T-helper 17 cell (primary cell): Measurements from ENCODE around the gene BRINP2. TPM values are rescaled to one million over a fixed set of nuclear protein-coding genes. Genes with fewer than 3 reads are reported as not detected.

ENCODE experiments used
- ATAC-seq: fragments of 150-1000 bp; cut with Tn5 transposase; 2 replicates; pipeline ENCODE4 v1.10.0; 2021; ENCODE audit warnings: mild to moderate bottlenecking, moderate library complexity
- DNase-seq, 3 donors: peaks; one replicate each; pipeline versions ENCODE4 v3.0.0 to v3.0.0-alpha.2; 2020 to 2021
- H3K9me3 ChIP-seq: one replicate; pipeline ENCODE4 v1.7.0; 2013; ENCODE audit warnings: low read length, mild to moderate bottlenecking; ENCODE audit not compliant: control insufficient read depth, poor library complexity, severe bottlenecking
- H3K27ac Mint-ChIP-seq: one replicate; pipeline ENCODE4 v1.8.0; 2022; ENCODE audit warnings: mild to moderate bottlenecking, moderate library complexity, mixed read lengths
- H3K27me3 Mint-ChIP-seq: one replicate; pipeline ENCODE4 v1.8.0; 2022; ENCODE audit warnings: mixed read lengths
- H3K36me3 Mint-ChIP-seq: one replicate; pipeline ENCODE4 v1.8.0; 2022; ENCODE audit warnings: low read depth, mixed read lengths
- H3K4me1 Mint-ChIP-seq: one replicate; pipeline ENCODE4 v1.8.0; 2022; ENCODE audit warnings: mild to moderate bottlenecking, mixed read lengths
- H3K4me3 Mint-ChIP-seq: one replicate; pipeline ENCODE4 v1.8.0; 2022; ENCODE audit warnings: mild to moderate bottlenecking, moderate library complexity, mixed read lengths
- total RNA-seq, 4 donors: library from RNA in 2 of 4; stranded (reverse) in 2 of 4; gene quantifications; one replicate each; pipeline ENCODE4 v1.2.3 and lab custom pipeline; 2022 to 2026

BRINP2 gene, protein sequence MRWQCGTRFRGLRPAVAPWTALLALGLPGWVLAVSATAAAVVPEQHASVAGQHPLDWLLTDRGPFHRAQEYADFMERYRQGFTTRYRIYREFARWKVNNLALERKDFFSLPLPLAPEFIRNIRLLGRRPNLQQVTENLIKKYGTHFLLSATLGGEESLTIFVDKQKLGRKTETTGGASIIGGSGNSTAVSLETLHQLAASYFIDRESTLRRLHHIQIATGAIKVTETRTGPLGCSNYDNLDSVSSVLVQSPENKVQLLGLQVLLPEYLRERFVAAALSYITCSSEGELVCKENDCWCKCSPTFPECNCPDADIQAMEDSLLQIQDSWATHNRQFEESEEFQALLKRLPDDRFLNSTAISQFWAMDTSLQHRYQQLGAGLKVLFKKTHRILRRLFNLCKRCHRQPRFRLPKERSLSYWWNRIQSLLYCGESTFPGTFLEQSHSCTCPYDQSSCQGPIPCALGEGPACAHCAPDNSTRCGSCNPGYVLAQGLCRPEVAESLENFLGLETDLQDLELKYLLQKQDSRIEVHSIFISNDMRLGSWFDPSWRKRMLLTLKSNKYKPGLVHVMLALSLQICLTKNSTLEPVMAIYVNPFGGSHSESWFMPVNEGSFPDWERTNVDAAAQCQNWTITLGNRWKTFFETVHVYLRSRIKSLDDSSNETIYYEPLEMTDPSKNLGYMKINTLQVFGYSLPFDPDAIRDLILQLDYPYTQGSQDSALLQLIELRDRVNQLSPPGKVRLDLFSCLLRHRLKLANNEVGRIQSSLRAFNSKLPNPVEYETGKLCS
- total RNA-seq (not detected), total RNA-seq (lab: John Stamatoyannopoulos, UW) (0 reads per million in 2 donors)

DNA sequence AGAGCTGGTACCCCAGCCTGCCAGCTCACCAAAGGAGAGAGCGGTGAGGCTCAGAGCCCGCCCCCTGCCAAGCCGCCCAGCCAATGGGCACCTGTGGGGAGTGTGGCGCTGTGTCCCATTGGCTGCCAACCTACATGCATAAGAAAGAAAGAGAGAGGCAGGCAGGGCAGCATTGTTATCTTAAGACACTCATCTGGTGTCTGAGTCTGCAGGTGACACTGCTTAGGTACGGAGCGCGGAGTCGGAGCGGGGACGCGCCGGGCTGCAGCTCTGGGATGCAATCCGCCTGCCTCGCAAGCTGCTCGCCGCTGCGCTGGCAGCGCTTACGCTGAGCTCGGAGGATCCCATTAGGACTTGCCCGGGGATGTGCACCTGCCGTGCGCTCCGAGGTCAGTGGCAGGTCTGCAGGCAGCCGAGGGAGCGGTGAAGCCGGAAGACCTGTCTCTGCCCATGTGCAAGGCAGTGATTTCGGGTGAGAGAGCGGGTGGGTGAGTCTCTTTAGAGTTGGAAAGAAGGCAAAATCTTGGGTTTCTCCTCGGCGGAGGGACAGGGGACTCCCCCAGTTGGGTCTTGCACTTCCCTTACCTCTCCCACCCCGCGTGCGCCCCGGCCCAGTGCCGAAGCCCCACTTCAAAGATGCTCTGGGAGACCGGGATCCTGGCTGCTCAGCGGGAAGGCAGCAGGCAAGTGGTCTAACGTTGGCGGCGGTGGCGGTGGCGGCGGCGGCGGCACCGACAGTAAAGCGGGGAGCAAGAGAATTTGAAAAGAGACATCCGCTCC is at the start of gene BRINP2:
Gene BRINP2 (plus strand): TSS at position 203 of the 780 bp plus-strand sequence. CDS start 58,919 bp downstream, outside the sequence.
- DNase-seq (no peak), ATAC-seq (no peak)
- no peak within 1 kb of the TSS for H3K27ac Mint-ChIP-seq
- H3K4me1 Mint-ChIP-seq = no peaks in the 10 kb centered on the region
- no peaks in the 10 kb centered on the region for H3K36me3 Mint-ChIP-seq
- no peaks in the 10 kb centered on the region for H3K27me3 Mint-ChIP-seq
- H3K9me3 ChIP-seq = no peaks in the 10 kb centered on the region
- no peak within 1 kb of the TSS for H3K4me3 Mint-ChIP-seq

DNA sequence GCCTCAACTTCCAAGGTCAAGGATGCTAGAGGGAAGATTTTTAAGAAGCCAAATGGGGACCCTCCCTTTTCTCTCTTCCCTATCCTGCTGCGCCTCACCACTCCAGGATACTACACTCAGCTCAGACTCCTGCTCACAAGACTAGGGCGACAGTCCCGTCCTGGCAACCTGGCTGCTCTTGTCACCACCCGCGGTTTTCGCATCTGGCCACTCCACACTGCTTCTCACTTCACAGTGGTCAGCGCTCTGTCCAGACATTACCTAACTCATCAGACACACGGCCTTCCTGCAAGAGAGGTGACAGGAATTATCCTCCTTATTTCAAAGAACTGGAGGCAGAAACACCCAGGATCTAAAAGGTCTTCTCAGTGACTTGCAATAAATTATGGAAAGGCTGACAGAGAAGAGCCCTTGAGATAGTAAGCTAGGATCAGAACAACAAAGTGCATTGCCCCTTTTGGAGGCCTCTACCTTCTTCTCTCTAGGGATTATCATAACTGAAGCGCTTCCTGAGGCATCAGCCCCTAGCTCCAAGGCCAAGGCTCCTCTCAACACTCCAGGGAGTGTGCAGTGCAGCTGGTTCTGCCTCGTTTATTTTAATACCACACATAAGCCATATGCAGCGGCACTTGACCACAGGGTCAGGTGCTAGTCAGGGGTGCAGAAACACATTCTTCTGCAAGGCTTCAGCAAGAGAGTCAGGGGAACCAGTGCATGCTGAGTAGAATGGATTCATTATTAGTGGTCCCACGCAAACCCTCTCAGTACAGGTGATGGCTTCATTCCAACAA is 48.1 kb upstream of the BRINP2 start:
- DNase-seq = no peak
- no peak overlapping the region for H3K27ac Mint-ChIP-seq
- no peaks in the 10 kb centered on the region for H3K27me3 Mint-ChIP-seq
- H3K4me1 Mint-ChIP-seq = no peaks in the 10 kb centered on the region
- no peaks in the 10 kb centered on the region for H3K9me3 ChIP-seq
- no peak overlapping the region for H3K4me3 Mint-ChIP-seq
- no peaks in the 10 kb centered on the region for H3K36me3 Mint-ChIP-seq
- no peak for ATAC-seq

DNA sequence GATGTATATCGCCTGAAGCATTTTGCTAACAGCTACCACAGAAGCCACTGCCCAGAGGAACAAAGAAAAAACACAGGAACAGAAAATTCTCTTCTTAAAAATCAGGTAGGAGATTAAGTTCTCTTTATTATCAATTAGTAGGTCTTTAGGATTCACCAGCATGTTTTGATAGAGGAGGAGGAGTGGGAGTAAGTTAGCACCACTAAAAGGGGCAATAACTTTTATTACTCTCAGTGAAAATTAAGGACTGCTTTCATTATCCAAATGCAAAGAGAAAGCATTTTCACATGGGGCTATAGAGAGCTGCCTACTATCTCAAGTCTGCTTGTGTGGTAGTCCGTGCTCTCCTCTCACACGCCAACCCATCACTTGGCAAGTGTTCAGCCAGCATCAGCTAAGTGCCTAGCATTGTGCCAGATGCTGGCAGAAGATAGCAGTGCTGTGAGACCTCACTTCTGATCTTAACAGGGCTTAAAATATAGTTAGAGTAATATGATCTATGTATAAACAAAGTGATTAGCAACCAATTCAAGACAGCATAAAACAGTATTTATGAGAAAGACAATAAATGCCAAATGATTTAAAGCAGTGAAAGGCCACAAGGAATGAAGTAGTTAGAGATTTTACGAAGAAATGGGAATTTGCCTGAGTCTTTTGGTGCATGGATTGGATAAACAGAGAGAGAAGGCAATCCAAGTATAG is 46.0 kb upstream of the BRINP2 start:
- H3K36me3 Mint-ChIP-seq = no peaks in the 10 kb centered on the region
- H3K4me1 Mint-ChIP-seq = no peaks in the 10 kb centered on the region

DNA sequence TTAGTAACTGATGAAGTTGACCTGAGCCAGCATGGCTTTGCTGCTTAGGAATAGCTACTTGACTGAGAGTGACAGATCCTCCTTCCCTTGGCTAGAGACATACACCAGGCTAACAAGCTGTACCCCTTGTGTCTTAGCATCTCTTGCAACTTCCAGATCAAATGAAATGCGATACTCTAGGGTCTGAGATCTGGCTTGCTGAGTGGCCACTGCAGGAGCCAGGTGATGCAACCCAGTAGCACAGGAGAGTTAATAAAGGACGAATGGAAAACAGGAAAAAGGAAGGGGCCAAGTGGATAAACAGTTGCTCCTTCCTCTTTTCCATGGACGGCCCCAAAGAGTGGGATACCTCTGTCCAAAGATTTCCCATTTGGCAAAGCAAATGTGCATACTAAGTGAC is 44.5 kb upstream of the BRINP2 start:
- Mint-ChIP-seq H3K36me3 (no peaks in the 10 kb centered on the region), H3K27ac (no peak overlapping the region), H3K4me3 (no peak overlapping the region), H3K27me3 (no peaks in the 10 kb centered on the region), H3K4me1 (no peaks in the 10 kb centered on the region)
- DNase-seq = no peak
- ATAC-seq = no peak
- H3K9me3 ChIP-seq = no peaks in the 10 kb centered on the region

More for the DNA sequence above, 46.0 kb upstream of the BRINP2 start:
- H3K9me3 ChIP-seq = no peaks in the 10 kb centered on the region
- no peak overlapping the region for H3K4me3 Mint-ChIP-seq
- no peaks in the 10 kb centered on the region for H3K27me3 Mint-ChIP-seq
- ATAC-seq = no peak
- DNase-seq = no peak
- H3K27ac Mint-ChIP-seq = no peak overlapping the region

DNA sequence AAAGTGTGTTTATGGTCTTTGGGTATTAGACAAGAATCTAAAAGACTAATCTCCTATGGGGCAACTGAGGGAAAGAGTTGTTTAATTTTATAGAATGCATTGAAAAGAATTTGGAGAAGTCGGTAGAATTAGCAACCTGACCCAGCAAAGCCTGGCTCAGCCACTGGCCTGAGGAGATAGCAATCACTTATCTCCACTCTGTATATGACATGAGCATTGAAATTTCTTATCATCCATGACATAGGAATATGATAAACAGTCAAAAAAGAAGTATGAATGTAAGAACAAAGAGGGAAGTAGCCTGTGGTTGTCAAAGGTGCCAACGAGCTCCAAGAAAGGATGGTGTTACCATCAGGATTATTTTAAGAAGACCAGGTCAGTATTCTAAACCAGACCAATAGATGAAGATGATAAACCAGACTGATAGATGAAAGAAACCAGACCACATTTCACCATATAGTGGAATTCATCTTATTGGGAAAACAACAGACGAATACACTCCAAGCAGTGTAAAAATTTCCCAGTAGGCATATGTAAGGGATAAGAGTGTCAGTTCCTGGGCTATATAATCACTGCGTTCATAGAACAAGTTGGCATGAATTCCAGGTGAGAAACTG is 42.0 kb upstream of the BRINP2 start:
- Mint-ChIP-seq H3K4me3 (no peak overlapping the region), H3K4me1 (no peaks in the 10 kb centered on the region), H3K27ac (no peak overlapping the region), H3K27me3 (no peaks in the 10 kb centered on the region), H3K36me3 (no peaks in the 10 kb centered on the region)
- DNase-seq (no peak), ATAC-seq (no peak)
- H3K9me3 ChIP-seq = peaks cover 3% of the 10 kb centered on the region

DNA sequence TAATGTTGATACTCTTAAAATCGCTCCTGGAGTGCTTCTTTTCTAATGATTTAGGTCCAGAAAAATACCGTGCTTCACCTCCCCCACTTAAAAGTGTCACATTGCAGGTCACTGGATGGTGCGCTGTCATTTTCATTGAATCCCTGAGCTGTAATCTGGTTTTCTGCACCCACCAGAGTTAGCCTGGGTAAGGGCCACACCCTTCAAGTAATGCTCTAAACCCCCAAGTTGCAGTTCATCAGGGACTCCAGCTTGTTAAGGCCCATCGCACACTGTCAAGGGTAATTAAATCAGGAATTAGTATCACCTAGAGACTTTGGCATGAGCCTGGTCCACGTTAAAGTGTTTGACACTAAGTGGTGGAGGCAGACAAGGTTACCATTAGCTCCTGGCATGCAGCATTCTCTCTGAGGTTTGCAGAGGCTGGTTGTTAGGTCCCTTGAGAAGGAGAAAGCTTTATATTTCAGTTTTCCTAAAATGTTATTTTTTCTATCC is 40.3 kb upstream of the BRINP2 start:
- Mint-ChIP-seq H3K4me3 (no peak overlapping the region), H3K4me1 (no peaks in the 10 kb centered on the region), H3K27ac (no peak overlapping the region), H3K27me3 (no peaks in the 10 kb centered on the region), H3K36me3 (no peaks in the 10 kb centered on the region)
- H3K9me3 ChIP-seq = peaks cover 3% of the 10 kb centered on the region
- no peak for ATAC-seq
- no peak for DNase-seq

DNA sequence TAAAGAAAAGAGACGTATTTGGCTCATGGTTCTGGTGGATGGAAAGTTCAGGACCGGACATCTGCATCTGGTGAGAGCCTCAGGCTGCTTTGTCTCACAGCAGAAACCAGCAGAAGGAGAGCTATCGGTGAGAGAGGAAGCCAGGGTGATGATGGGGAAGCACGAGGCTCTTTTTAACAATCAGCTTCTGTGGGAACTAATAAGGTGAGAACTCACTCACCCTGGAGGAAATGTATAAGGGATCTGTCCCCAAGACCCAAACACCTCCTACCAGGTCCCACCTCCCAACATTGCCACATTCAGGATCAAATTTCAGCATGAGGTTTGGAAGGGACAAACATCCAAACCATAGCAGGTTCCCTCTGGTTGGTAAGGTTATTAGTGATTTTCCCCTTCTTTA is 39.0 kb upstream of the BRINP2 start:
- H3K9me3 ChIP-seq = peaks cover 3% of the 10 kb centered on the region
- H3K4me3 Mint-ChIP-seq = no peak overlapping the region
- H3K27me3 Mint-ChIP-seq = no peaks in the 10 kb centered on the region
- no peaks in the 10 kb centered on the region for H3K4me1 Mint-ChIP-seq
- H3K27ac Mint-ChIP-seq = no peak overlapping the region
- H3K36me3 Mint-ChIP-seq = no peaks in the 10 kb centered on the region
- ATAC-seq (no peak), DNase-seq (no peak)

DNA sequence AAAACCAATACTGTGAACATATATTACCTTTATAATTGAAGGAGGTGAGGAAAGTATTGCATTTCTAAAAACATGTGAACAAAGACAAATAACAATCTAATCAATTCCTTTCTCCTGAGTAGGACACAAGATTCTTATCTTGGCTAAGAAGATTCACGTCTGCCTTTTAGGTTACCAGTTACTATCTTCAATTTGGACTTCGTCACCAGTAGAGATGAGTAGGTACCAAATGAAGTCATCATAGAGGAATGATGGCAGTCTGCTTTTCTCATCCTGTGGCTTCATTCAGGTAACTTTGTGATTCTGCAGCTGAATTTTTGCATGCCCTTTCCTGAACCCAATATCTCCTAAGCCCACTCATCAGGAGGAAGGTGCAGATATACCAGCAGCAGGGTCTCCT is 38.6 kb upstream of the BRINP2 start:
- ATAC-seq = no peak
- Mint-ChIP-seq H3K27me3 (no peaks in the 10 kb centered on the region), H3K4me1 (no peaks in the 10 kb centered on the region), H3K4me3 (no peak overlapping the region), H3K27ac (no peak overlapping the region), H3K36me3 (no peaks in the 10 kb centered on the region)
- no peak for DNase-seq
- H3K9me3 ChIP-seq = peaks cover 3% of the 10 kb centered on the region

DNA sequence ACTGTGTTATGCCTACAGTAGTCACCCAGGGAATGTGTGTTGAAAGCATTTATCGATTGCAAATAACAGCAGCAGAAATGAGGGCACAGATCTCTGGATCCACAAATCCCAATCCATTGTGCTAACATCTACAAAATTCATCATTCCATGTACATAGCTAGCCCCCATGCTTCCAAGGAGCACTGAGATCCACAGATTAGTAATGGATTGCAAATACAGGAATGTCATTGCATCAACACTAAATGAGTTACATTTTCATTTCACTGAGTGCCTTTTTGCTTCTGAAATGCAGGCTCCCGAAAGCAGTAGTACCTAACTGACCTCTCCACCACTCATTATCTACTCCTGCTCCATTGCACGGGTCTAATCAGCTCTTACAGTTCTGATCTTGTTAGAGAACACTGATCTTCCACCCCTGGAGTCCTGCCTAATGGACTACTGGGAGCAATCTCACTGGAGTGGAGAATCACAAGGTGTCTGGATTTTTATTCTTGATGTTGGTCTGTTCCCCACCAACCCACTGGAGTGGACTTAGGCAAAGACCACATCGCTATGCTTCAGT is 36.7 kb upstream of the BRINP2 start:
- H3K9me3 ChIP-seq = peaks cover 3% of the 10 kb centered on the region
- no peaks in the 10 kb centered on the region for H3K27me3 Mint-ChIP-seq
- no peak for DNase-seq
- no peaks in the 10 kb centered on the region for H3K36me3 Mint-ChIP-seq
- no peaks in the 10 kb centered on the region for H3K4me1 Mint-ChIP-seq
- no peak for ATAC-seq
- no peak overlapping the region for H3K4me3 Mint-ChIP-seq
- H3K27ac Mint-ChIP-seq = no peak overlapping the region

DNA sequence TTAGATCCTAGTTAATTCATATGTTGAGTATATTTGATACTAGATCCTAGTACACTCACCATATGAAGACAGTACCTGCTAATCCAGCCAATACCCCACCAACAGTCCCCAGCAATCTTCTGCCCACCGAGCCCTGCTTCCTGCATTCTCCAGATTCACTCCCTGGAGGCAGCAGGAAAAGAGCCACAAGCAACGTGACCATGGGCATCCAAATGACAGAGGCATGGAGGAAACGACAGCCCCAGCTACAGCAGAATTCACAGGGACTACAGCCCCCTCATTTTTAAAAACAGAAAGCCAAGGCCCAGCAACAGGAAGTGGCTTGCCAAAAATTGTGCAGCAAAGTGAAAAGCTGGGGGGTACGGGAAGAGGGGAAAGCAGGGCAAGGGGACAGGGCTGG is 35.5 kb upstream of the BRINP2 start:
- H3K9me3 ChIP-seq = peaks cover 3% of the 10 kb centered on the region
- Mint-ChIP-seq H3K36me3 (no peaks in the 10 kb centered on the region), H3K4me3 (no peak overlapping the region), H3K27me3 (no peaks in the 10 kb centered on the region), H3K4me1 (no peaks in the 10 kb centered on the region), H3K27ac (no peak overlapping the region)
- DNase-seq = no peak
- no peak for ATAC-seq

DNA sequence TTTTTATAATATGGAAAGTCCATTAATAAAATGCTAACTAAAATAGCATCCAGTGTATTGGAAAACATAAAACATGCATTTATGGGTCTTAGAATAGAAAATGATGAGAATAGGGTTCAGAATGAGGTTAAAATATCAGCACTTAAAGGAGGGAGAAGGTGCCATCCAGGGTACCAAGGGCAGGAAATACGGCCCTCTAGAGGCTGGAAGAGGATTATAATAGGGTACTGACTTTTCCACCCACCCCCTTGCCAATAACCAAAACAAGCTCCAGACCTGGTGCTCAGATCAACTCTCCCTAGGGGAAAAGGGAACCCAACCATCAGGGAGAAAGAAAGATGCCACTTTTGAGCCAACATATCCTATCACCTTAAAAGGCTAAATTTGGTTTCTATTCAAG is 32.9 kb upstream of the BRINP2 start:
- no peak for DNase-seq
- no peaks in the 10 kb centered on the region for H3K27me3 Mint-ChIP-seq

More for the DNA sequence above, 32.9 kb upstream of the BRINP2 start:
- Mint-ChIP-seq H3K4me1 (no peaks in the 10 kb centered on the region), H3K36me3 (no peaks in the 10 kb centered on the region), H3K27ac (no peak overlapping the region), H3K4me3 (no peak overlapping the region)
- H3K9me3 ChIP-seq = peaks cover 3% of the 10 kb centered on the region
- ATAC-seq = no peak
